Transverse colon (tissue), 3 donors: ENCODE measurements around the gene PARN.

ENCODE experiments used
- CTCF ChIP-seq, 5 experiments: fragments of 200-600 bp in 3 of 5; fragments of 450-650 bp in 2 of 5; sonication (generic) in 3 of 5; IDR thresholded peaks; 1 replicate in 2 of 5; 2 replicates in 3 of 5; pipeline ENCODE4 v1.5.1; 2016 to 2017; ENCODE audit warnings: antibody characterized with exemption in 5 of 5, inconsistent platforms in 3 of 5, mild to moderate bottlenecking in 2 of 5, moderate library complexity in 1 of 5
- EP300 ChIP-seq: sonication (generic); formaldehyde crosslinking; IDR thresholded peaks from one replicate; pipeline ENCODE4 v1.6.1; 2017; ENCODE audit warnings: antibody characterized with exemption, low read depth
- POLR2A ChIP-seq: fragments of 450-650 bp; IDR thresholded peaks from one replicate; pipeline ENCODE4 v1.6.1; 2016; ENCODE audit warnings: antibody characterized with exemption, mild to moderate bottlenecking, moderate library complexity

GRCh38 chr16:14427371-14427948 is 202.6 kb downstream of the PARN start:
- TF ChIP-seq EP300 = no peak
- TF ChIP-seq CTCF (IDR thresholded peaks at IDR 0.05) = no peak
- TF ChIP-seq POLR2A = no peak
